GM21423 (cell line): ENCODE results near the gene NRIP3.
"Not testable (repeated sequence)": the region's sequence is repeated elsewhere in the genome, so short reads cannot be mapped to it uniquely, and the experiment has no call there.

Experiments used
- ATAC-seq: cut with Tn5 transposase; IDR thresholded peaks from one replicate; pipeline ENCODE4 v1.9.1; 2021; ENCODE audit warnings: mild to moderate bottlenecking, moderate library complexity; ENCODE audit not compliant: unreplicated experiment

NRIP3 gene

GRCh38 chr11:9016916-9017642 is 13.3 kb upstream of the NRIP3 start:
- no peak for ATAC-seq

- ATAC-seq: peak; percentile 76
These were observed 11.9 kb upstream of the NRIP3 start for GRCh38 chr11:9015677-9016076.

GRCh38 chr11:9014826-9015225 is 11.0 kb upstream of the NRIP3 start:
- ATAC-seq: no peak

GRCh38 chr11:9013373-9013772 is 9.6 kb upstream of the NRIP3 start:
- no peak for ATAC-seq

- not testable (repeated sequence) for ATAC-seq
These were observed 5.7 kb upstream of the NRIP3 start for GRCh38 chr11:9009538-9009937.

- no peak for ATAC-seq
These were observed 4.9 kb upstream of the NRIP3 start for GRCh38 chr11:9008661-9009060.

- no peak for ATAC-seq
These were observed 4.3 kb upstream of the NRIP3 start for GRCh38 chr11:9008011-9008550.

- ATAC-seq: no peak
These were observed 1.3 kb upstream of the NRIP3 start for GRCh38 chr11:9005087-9005486.

GRCh38 chr11:9004183-9004926 is 554 bp upstream of the NRIP3 start:
- no peak for ATAC-seq

- ATAC-seq: no peak
These were observed 755 bp downstream of the NRIP3 start for GRCh38 chr11:9002920-9003572.

- no peak for ATAC-seq
These were observed 2.1 kb downstream of the NRIP3 start for GRCh38 chr11:9001736-9002135.

GRCh38 chr11:8998017-8998416 is 5.8 kb downstream of the NRIP3 start:
- ATAC-seq: no peak

GRCh38 chr11:8997451-8997850 is 6.3 kb downstream of the NRIP3 start:
- no peak for ATAC-seq

- no peak for ATAC-seq
These were observed 14.3 kb downstream of the NRIP3 start for GRCh38 chr11:8989453-8989852.

- ATAC-seq: no peak
These were observed 15.2 kb downstream of the NRIP3 start for GRCh38 chr11:8988329-8989234.

- ATAC-seq: no peak
These were observed 16.4 kb downstream of the NRIP3 start for GRCh38 chr11:8987446-8987845.

- not testable (repeated sequence) for ATAC-seq
These were observed 17.0 kb downstream of the NRIP3 start for GRCh38 chr11:8986772-8987171.

- ATAC-seq: no peak
These were observed 18.3 kb downstream of the NRIP3 start for GRCh38 chr11:8985462-8985861.

- no peak for ATAC-seq
These were observed 20.2 kb downstream of the NRIP3 start for GRCh38 chr11:8983552-8983951.

- ATAC-seq: no peak
These were observed 23.3 kb downstream of the NRIP3 start for GRCh38 chr11:8980485-8980884.

- ATAC-seq: not testable (repeated sequence)
These were observed 24.4 kb downstream of the NRIP3 start for GRCh38 chr11:8979365-8979764.
